Thoracic aorta (tissue), 2 donors: Measurements from ENCODE around the gene SIPA1L3. TPM values are rescaled to one million over a fixed set of nuclear protein-coding genes. Genes with fewer than 3 reads are reported as not detected.

Experiments used
- ATAC-seq: fragments of 150-250 bp; one replicate; pipeline ENCODE4 v1.8.0; 2017; ENCODE audit warnings: low read depth; ENCODE audit not compliant: insufficient number of reproducible peaks, low FRiP score
- DNase-seq: peaks from one replicate; pipeline ENCODE4 v3.0.0-alpha.2; 2020; ENCODE audit warnings: low spot score
- H3K27ac ChIP-seq, 2 donors: fragments of 200-600 bp; sonication (generic); 1 replicate in 1 of 2; 2 replicates in 1 of 2; pipeline ENCODE4 v1.5.1; 2016; ENCODE audit warnings: mild to moderate bottlenecking in 2 of 2, moderate library complexity in 2 of 2
- H3K27me3 ChIP-seq: fragments of 200-600 bp; sonication (generic); replicated peaks from 2 replicates; pipeline ENCODE4 v1.6.0; 2016; ENCODE audit warnings: mild to moderate bottlenecking; ENCODE audit not compliant: insufficient read depth
- H3K36me3 ChIP-seq: fragments of 200-600 bp; sonication (generic); one replicate; pipeline ENCODE4 v1.5.1; 2016
- H3K4me1 ChIP-seq, 2 donors: fragments of 200-600 bp; sonication (generic); 1 replicate in 1 of 2; 2 replicates in 1 of 2; pipeline versions ENCODE4 v1.5.1 to v1.6.0; 2016; ENCODE audit warnings: low read depth in 2 of 2, mild to moderate bottlenecking in 1 of 2; ENCODE audit not compliant: control insufficient read depth in 1 of 2
- H3K4me3 ChIP-seq: fragments of 200-600 bp; sonication (generic); 2 replicates; pipeline ENCODE4 v1.5.1; 2016; ENCODE audit warnings: mild to moderate bottlenecking
- H3K9me3 ChIP-seq: fragments of 200-600 bp; sonication (generic); 2 replicates; pipeline ENCODE4 v1.5.1; 2016
- CTCF ChIP-seq: fragments of 200-600 bp; sonication (generic); IDR thresholded peaks from one replicate; pipeline ENCODE4 v1.5.1; 2019; ENCODE audit warnings: antibody characterized with exemption
- total RNA-seq, 2 donors: library from RNA; depleted of rRNA; stranded (reverse); fragments of >200 nt; gene quantifications; one replicate each; pipeline versions ENCODE4 v1.1.0 to v1.2.3, GENCODE V29; 2016

SIPA1L3 gene
- total RNA-seq, 2 donors from 2014 or later = 14.5 to 39.4 TPM

- H3K27ac ChIP-seq = no peak overlapping the region
- H3K27me3 ChIP-seq = no peaks in the 10 kb centered on the region
- TF ChIP-seq CTCF = no peak
- H3K4me1 ChIP-seq = no peaks in the 10 kb centered on the region
- H3K9me3 ChIP-seq = no peaks in the 10 kb centered on the region
- DNase-seq = no peak
- H3K4me3 ChIP-seq = no peak overlapping the region
- H3K36me3 ChIP-seq = no peaks in the 10 kb centered on the region
- ATAC-seq = no peak
These were observed 166.1 kb downstream of the SIPA1L3 start for GRCh38 chr19:38072776-38073750.

- Histone ChIP-seq H3K36me3 (no peaks in the 10 kb centered on the region), H3K27ac (no peak overlapping the region), H3K4me1 (no peaks in the 10 kb centered on the region), H3K9me3 (no peaks in the 10 kb centered on the region), H3K27me3 (no peaks in the 10 kb centered on the region), H3K4me3 (no peak overlapping the region)
- no peak for TF ChIP-seq CTCF
- ATAC-seq = no peak
- DNase-seq = no peak
These were observed 167.1 kb downstream of the SIPA1L3 start for GRCh38 chr19:38073841-38074685.

- Histone ChIP-seq H3K9me3 (no peaks in the 10 kb centered on the region), H3K36me3 (no peaks in the 10 kb centered on the region), H3K4me1 (no peaks in the 10 kb centered on the region), H3K27ac (no peak overlapping the region), H3K27me3 (no peaks in the 10 kb centered on the region), H3K4me3 (no peak overlapping the region)
- DNase-seq (no peak), ATAC-seq (no peak)
- TF ChIP-seq CTCF = no peak
These were observed 169.3 kb downstream of the SIPA1L3 start for GRCh38 chr19:38076337-38076736.

- Histone ChIP-seq H3K4me3 (no peak overlapping the region), H3K27me3 (no peaks in the 10 kb centered on the region), H3K9me3 (no peaks in the 10 kb centered on the region), H3K27ac (no peak overlapping the region), H3K4me1 (no peaks in the 10 kb centered on the region), H3K36me3 (no peaks in the 10 kb centered on the region)
- no peak for ATAC-seq
- TF ChIP-seq CTCF = no peak
- no peak for DNase-seq
These were observed 171.4 kb downstream of the SIPA1L3 start for GRCh38 chr19:38078302-38078930.

GRCh38 chr19:38079926-38080380 lies 172.9 kb downstream of the SIPA1L3 start:
- DNase-seq (no peak), ATAC-seq (no peak)
- no peak for TF ChIP-seq CTCF

More at GRCh38 chr19:38079926-38080380, 172.9 kb downstream of the SIPA1L3 start:
- Histone ChIP-seq H3K27me3 (no peaks in the 10 kb centered on the region), H3K4me3 (no peak overlapping the region), H3K9me3 (no peaks in the 10 kb centered on the region), H3K4me1 (no peaks in the 10 kb centered on the region), H3K36me3 (no peaks in the 10 kb centered on the region), H3K27ac (no peak overlapping the region)
